Upper lobe of left lung (tissue), 6 donors: Measurements from ENCODE around the gene HBZ. TPM values are rescaled to one million over a fixed set of nuclear protein-coding genes. Genes with fewer than 3 reads are reported as not detected.

Experiments used
- ATAC-seq, 2 donors: fragments of 200-7000 bp; cut with Tn5 transposase; one replicate each; pipeline ENCODE4 v1.9.1; 2022; ENCODE audit warnings: mild to moderate bottlenecking in 2 of 2, moderate library complexity in 2 of 2; ENCODE audit not compliant: low FRiP score in 2 of 2
- DNase-seq, 2 donors: peaks; one replicate each; pipeline ENCODE4 v3.0.0-alpha.2; 2019 to 2020
- H3K27ac ChIP-seq, 4 donors: fragments of 200-600 bp; sonication (generic); one replicate each; pipeline ENCODE4 v1.5.1; 2016 to 2019
- H3K27me3 ChIP-seq, 4 donors: fragments of 200-600 bp; sonication (generic); one replicate each; pipeline ENCODE4 v1.5.1; 2017 to 2019
- H3K36me3 ChIP-seq, 4 donors: fragments of 200-600 bp; sonication (generic); one replicate each; pipeline ENCODE4 v1.5.1; 2016 to 2019
- H3K4me1 ChIP-seq, 4 donors: fragments of 200-600 bp; sonication (generic); one replicate each; pipeline ENCODE4 v1.5.1; 2018 to 2019
- H3K4me3 ChIP-seq, 4 donors: fragments of 200-600 bp; sonication (generic); one replicate each; pipeline ENCODE4 v1.5.1; 2017 to 2019; ENCODE audit warnings: mild to moderate bottlenecking in 2 of 4, moderate library complexity in 1 of 4
- H3K9me3 ChIP-seq, 4 donors: fragments of 200-600 bp; sonication (generic); one replicate each; pipeline ENCODE4 v1.5.1; 2018 to 2019
- CTCF ChIP-seq, 6 experiments: fragments of 450-650 bp in 4 of 6; fragments of 200-600 bp in 2 of 6; sonication (generic) in 2 of 6; IDR thresholded peaks; one replicate each; pipeline ENCODE4 v1.5.1; 2016 to 2019; ENCODE audit warnings: antibody characterized with exemption in 6 of 6
- EP300 ChIP-seq, 4 donors: sonication (generic); formaldehyde crosslinking; IDR thresholded peaks; one replicate each; pipeline ENCODE4 v1.5.1; 2017; ENCODE audit warnings: antibody characterized with exemption in 4 of 4, control low read depth in 2 of 4
- POLR2A ChIP-seq, 4 donors: fragments of 450-650 bp; IDR thresholded peaks; one replicate each; pipeline ENCODE4 v1.5.1; 2016 to 2017; ENCODE audit warnings: antibody characterized with exemption in 4 of 4, mild to moderate bottlenecking in 2 of 4
- POLR2AphosphoS5 ChIP-seq, 2 donors: sonication (generic); formaldehyde crosslinking; IDR thresholded peaks; one replicate each; pipeline ENCODE4 v1.5.1; 2017; ENCODE audit warnings: antibody characterized with exemption in 2 of 2
- WGBS, 2 donors: methylation state at CpG; one replicate each; pipeline ENCODE4 v1.1.5; 2017 to 2018; 5-methylcytosine and 5-hydroxymethylcytosine counted together
- total RNA-seq, 6 donors: library from RNA; depleted of rRNA in 4 of 6; stranded (reverse); fragments of >200 nt in 4 of 6; gene quantifications; one replicate each; pipeline versions ENCODE4 v1.1.0 to v1.2.1, GENCODE V29; 2016 to 2021
- donor health status: DM: no; HTN: no; CAD: no; lungs with moderate emphysema.
- donor health status: DM: no; HTN: yes; CAD: no; lungs with severe emphysema.

Gene HBZ
- total RNA-seq, 6 donors from 2014 or later, result 1.1 to 1.2 TPM; not detected in 4

GRCh38 chr16:180681-181564 lies 28.5 kb downstream of the HBZ start:
- H3K4me1 ChIP-seq, result peaks cover 15 to 29% (median 18%) of the 10 kb centered on the region in 4 donors
- DNase-seq (peak; percentile 74 to 97), ATAC-seq (peak; percentile 37 to 89)
- H3K27me3 ChIP-seq, result peaks cover 0 to 40% (median 19%) of the 10 kb centered on the region in 4 donors
- H3K36me3 ChIP-seq, result no peaks in the 10 kb centered on the region
- TF ChIP-seq POLR2AphosphoS5 (IDR thresholded peaks at IDR 0.05) (peak in 1 of 2 donors; percentile 17), CTCF (IDR thresholded peaks at IDR 0.05) (no peak), POLR2A (IDR thresholded peaks at IDR 0.05) (peak in 1 of 4 donors; percentile 36), EP300 (IDR thresholded peaks at IDR 0.05) (no peak)
- H3K4me3 ChIP-seq, result peak overlapping the region; percentile 8 to 41 (median 28)
- 2% methylated on average over 13 of the region's 89 CpGs; no CpG with 5 or more reads in 1 of the 2 donors for WGBS, 2 donors
- no peaks in the 10 kb centered on the region for H3K9me3 ChIP-seq
- H3K27ac ChIP-seq, result no peak overlapping the region

GRCh38 chr16:181565-182021 lies 29.1 kb downstream of the HBZ start:
- peak overlapping the region in 2 of 4 donors; percentile 39 to 41 for H3K4me3 ChIP-seq
- no peaks in the 10 kb centered on the region for H3K36me3 ChIP-seq
- H3K27ac ChIP-seq, result no peak overlapping the region
- DNase-seq (no peak), ATAC-seq (peak; percentile 8 to 89)
- 16% methylated on average over 11 of the region's 22 CpGs; no CpG with 5 or more reads in 1 of the 2 donors for WGBS, 2 donors
- peaks cover 0 to 40% (median 19%) of the 10 kb centered on the region in 4 donors for H3K27me3 ChIP-seq
- H3K9me3 ChIP-seq, result no peaks in the 10 kb centered on the region
- TF ChIP-seq EP300 (IDR thresholded peaks at IDR 0.05) (no peak), CTCF (IDR thresholded peaks at IDR 0.05) (peak; percentile 97 to 99 (median 98)), POLR2A (IDR thresholded peaks at IDR 0.05) (peak in 1 of 4 donors; percentile 9), POLR2AphosphoS5 (IDR thresholded peaks at IDR 0.05) (no peak)
- H3K4me1 ChIP-seq, result peaks cover 15 to 26% (median 18%) of the 10 kb centered on the region in 4 donors

GRCh38 chr16:183005-183404 lies 30.6 kb downstream of the HBZ start:
- H3K4me3 ChIP-seq, result no peak overlapping the region
- H3K27me3 ChIP-seq, result peaks cover 0 to 32% (median 11%) of the 10 kb centered on the region in 4 donors
- peaks cover 15 to 21% (median 18%) of the 10 kb centered on the region in 4 donors for H3K4me1 ChIP-seq
- TF ChIP-seq CTCF (IDR thresholded peaks at IDR 0.05) (no peak), POLR2A (IDR thresholded peaks at IDR 0.05) (no peak), POLR2AphosphoS5 (IDR thresholded peaks at IDR 0.05) (no peak), EP300 (IDR thresholded peaks at IDR 0.05) (no peak)
- no peaks in the 10 kb centered on the region for H3K9me3 ChIP-seq
- H3K36me3 ChIP-seq, result peaks cover 2 to 10% (median 9%) of the 10 kb centered on the region in 4 donors
- DNase-seq, result no peak
- H3K27ac ChIP-seq, result no peak overlapping the region
- ATAC-seq, result peak in 1 of 2 donors; percentile 19
- WGBS, 2 donors, result 82% methylated on average over 6 to 7 of the region's 7 CpGs

GRCh38 chr16:185213-185612 lies 32.8 kb downstream of the HBZ start:
- TF ChIP-seq EP300 (IDR thresholded peaks at IDR 0.05), result no peak
- no peak for TF ChIP-seq POLR2AphosphoS5 (IDR thresholded peaks at IDR 0.05)
- no peak for TF ChIP-seq POLR2A (IDR thresholded peaks at IDR 0.05)
- TF ChIP-seq CTCF (IDR thresholded peaks at IDR 0.05), result no peak
- 87 to 96% methylated on average over 8 to 13 of the region's 13 CpGs for WGBS, 2 donors
- peaks cover 21 to 31% (median 29%) of the 10 kb centered on the region in 4 donors for H3K36me3 ChIP-seq
- DNase-seq (no peak), ATAC-seq (no peak)
- no peak overlapping the region for H3K4me3 ChIP-seq
- H3K27me3 ChIP-seq, result peaks cover 0 to 10% (median 3%) of the 10 kb centered on the region in 4 donors
- H3K9me3 ChIP-seq, result no peaks in the 10 kb centered on the region
- H3K27ac ChIP-seq, result no peak overlapping the region
- peaks cover 14 to 16% (median 14%) of the 10 kb centered on the region in 4 donors for H3K4me1 ChIP-seq
